ENCODE results near the gene MT1G. TPM values are rescaled to one million over a fixed set of nuclear protein-coding genes. Genes with fewer than 3 reads are reported as not detected.

MT1G gene
- polyA plus RNA-seq, 2 of the 4 experiments (the other 2 are of a cell fraction): not detected

DNA sequence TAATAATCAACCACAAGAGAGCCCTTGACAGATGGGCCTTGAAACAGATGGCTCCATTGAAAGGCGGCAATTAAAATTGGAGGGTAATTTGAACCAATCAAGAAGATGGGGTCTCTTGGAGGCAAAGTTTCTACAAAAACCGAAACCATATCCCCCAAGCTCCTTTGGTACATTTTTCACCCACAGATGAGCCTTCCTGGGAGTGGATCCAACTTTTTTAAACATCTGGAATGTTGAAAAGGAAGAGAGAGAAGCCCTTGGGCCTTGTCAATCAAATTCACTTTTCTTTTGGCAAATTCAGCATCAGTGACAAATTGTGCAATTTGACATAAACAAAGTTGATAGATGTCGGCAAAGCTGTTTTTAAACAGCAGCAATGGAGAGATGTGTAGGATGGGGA is 48.9 kb upstream of the MT1G start:
- H3K27ac ChIP-seq: no peak overlapping the region
- ChIA-PET CTCF (interaction anchor here (0.8 to 4.8 kb wide), 7 partner anchors 15 to 360 kb away, joined by 3 to 32 read pairs (median 4); no protein-coding TSS in a partner anchor), POLR2A (no interaction called here)
- FAIRE-seq (peak; percentile 70), DNase-seq (ENCODE audit: low read depth in 1 of 2, low spot score in 1 of 2) (no peak), ATAC-seq (no peak)
- no peaks in the 10 kb centered on the region for H3K4me1 ChIP-seq
- 71% methylated on average over 3 of the region's 3 CpGs for WGBS (ENCODE audit: missing lambda C conversion rate)
- TF ChIP-seq RARB (CRISPR knock-in tag; IDR thresholded peaks at IDR 0.05) (no peak), MAFK (IDR thresholded peaks at IDR 0.05; ENCODE audit: partially characterized antibody) (no peak), ZC3H11A (IDR thresholded peaks at IDR 0.05) (no peak), HOXA7 (CRISPR knock-in tag; IDR thresholded peaks at IDR 0.05) (no peak), KDM1A (IDR thresholded peaks at IDR 0.05; ENCODE audit: low read depth) (no peak), CBX2 (IDR thresholded peaks at IDR 0.05; ENCODE audit: borderline replicate concordance, low read depth) (no peak), KDM5A (IDR thresholded peaks at IDR 0.05) (no peak), ZNF302 (CRISPR knock-in tag; IDR thresholded peaks at IDR 0.05) (no peak), GATA3 (IDR thresholded peaks at IDR 0.05; ENCODE audit: borderline replicate concordance) (no peak), EHF (CRISPR knock-in tag; IDR thresholded peaks at IDR 0.05) (no peak), POLR2AphosphoS2 (conservative IDR thresholded peaks at IDR 0.05; ENCODE audit: low read length) (no peak), JUN (IDR thresholded peaks at IDR 0.05) (no peak), HDAC2 (IDR thresholded peaks at IDR 0.05) (no peak), SREBF2 (IDR thresholded peaks at IDR 0.05) (no peak), HOXB13 (CRISPR knock-in tag; IDR thresholded peaks at IDR 0.05; ENCODE audit: low read depth) (no peak)
- TF ChIP-seq, protein P1, sequence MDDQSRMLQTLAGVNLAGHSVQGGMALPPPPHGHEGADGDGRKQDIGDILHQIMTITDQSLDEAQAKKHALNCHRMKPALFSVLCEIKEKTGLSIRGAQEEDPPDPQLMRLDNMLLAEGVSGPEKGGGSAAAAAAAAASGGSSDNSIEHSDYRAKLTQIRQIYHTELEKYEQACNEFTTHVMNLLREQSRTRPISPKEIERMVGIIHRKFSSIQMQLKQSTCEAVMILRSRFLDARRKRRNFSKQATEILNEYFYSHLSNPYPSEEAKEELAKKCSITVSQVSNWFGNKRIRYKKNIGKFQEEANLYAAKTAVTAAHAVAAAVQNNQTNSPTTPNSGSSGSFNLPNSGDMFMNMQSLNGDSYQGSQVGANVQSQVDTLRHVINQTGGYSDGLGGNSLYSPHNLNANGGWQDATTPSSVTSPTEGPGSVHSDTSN (IDR thresholded peaks at IDR 0.05): no peak
- TF ChIP-seq, protein P2, sequence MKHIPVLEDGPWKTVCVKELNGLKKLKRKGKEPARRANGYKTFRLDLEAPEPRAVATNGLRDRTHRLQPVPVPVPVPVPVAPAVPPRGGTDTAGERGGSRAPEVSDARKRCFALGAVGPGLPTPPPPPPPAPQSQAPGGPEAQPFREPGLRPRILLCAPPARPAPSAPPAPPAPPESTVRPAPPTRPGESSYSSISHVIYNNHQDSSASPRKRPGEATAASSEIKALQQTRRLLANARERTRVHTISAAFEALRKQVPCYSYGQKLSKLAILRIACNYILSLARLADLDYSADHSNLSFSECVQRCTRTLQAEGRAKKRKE (CRISPR knock-in tag; IDR thresholded peaks at IDR 0.05; ENCODE audit: low read depth): no peak
- no peak overlapping the region for H3K4me2 ChIP-seq
- no peak overlapping the region for H3K4me3 ChIP-seq
- H3K9me3 ChIP-seq: no peaks in the 10 kb centered on the region

DNA sequence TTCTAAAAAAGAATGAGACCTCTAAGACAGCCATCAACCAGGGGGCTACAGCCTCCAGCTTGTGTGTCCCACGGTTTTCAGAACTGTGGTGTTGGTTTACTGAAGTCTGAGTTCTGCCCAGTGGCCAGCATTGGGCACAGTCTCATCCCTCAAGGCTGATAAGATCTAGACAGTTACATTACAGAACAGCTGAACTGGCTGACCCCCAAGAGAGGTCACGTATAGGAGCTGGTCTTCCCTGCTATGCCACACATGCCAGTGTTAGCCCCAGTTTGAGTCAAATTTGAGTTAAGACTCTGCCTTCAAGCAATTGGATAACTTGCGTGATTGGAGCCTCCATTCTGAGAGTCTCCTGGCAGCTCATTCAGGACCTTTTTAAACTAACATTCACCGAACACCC is 47.3 kb upstream of the MT1G start:
- POLR2A ChIA-PET: no interaction called here
- CTCF ChIA-PET: interaction anchor here (0.6 to 3.9 kb wide), 4 partner anchors 11 to 75 kb away, joined by 3 to 21 read pairs (median 8); no protein-coding TSS in a partner anchor
- no peak for DNase-seq (ENCODE audit: low read depth in 1 of 2, low spot score in 1 of 2)
- TF ChIP-seq, protein P3, sequence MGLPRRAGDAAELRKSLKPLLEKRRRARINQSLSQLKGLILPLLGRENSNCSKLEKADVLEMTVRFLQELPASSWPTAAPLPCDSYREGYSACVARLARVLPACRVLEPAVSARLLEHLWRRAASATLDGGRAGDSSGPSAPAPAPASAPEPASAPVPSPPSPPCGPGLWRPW (IDR thresholded peaks at IDR 0.05): no peak
- no peak for TF ChIP-seq MYC (IDR thresholded peaks at IDR 0.05; ENCODE audit: borderline replicate concordance, low read length)
- TF ChIP-seq, protein P2 (CRISPR knock-in tag; IDR thresholded peaks at IDR 0.05; ENCODE audit: low read depth): no peak
- no peak for TF ChIP-seq FOSB (CRISPR knock-in tag; IDR thresholded peaks at IDR 0.05)
- no peak for TF ChIP-seq CEBPB (IDR thresholded peaks at IDR 0.05)
- no peak for TF ChIP-seq JUNB (IDR thresholded peaks at IDR 0.05)
- TF ChIP-seq FOXS1 (CRISPR knock-in tag; IDR thresholded peaks at IDR 0.05): no peak
- TF ChIP-seq EP300 (IDR thresholded peaks at IDR 0.05): no peak
- TF ChIP-seq SREBF2 (IDR thresholded peaks at IDR 0.05): no peak
- no peak for TF ChIP-seq EHF (CRISPR knock-in tag; IDR thresholded peaks at IDR 0.05)
- no peak for TF ChIP-seq NPAS2 (CRISPR knock-in tag; IDR thresholded peaks at IDR 0.05; ENCODE audit: borderline replicate concordance)
- Histone ChIP-seq H3K27ac (no peak overlapping the region), H3K4me3 (no peak overlapping the region), H3K4me1 (no peaks in the 10 kb centered on the region), H3K4me2 (no peak overlapping the region), H3K9me3 (no peaks in the 10 kb centered on the region)
- no peak for ATAC-seq
- FAIRE-seq: no peak
- WGBS (ENCODE audit: missing lambda C conversion rate): 60% methylated on average over 4 of the region's 4 CpGs

Data from A549 (cell line).